GM23338 (cell line): Measurements from ENCODE around the gene HORMAD2. TPM values are rescaled to one million over a fixed set of nuclear protein-coding genes. Genes with fewer than 3 reads are reported as not detected.

ENCODE experiments used
- ATAC-seq: fragments of 200-7000 bp; cut with Tn5 transposase; 3 replicates; pipeline ENCODE4 v1.9.1; 2020
- DNase-seq: peaks from one replicate; pipeline ENCODE4 v3.0.0-alpha.2; 2015; ENCODE audit warnings: low spot score
- H2AFZ ChIP-seq: fragments of 200-600 bp; sonication (generic); 2 replicates; pipeline ENCODE4 v1.8.0; 2016; ENCODE audit warnings: antibody characterized with exemption, mild to moderate bottlenecking, moderate library complexity
- H3F3A ChIP-seq: fragments of 200-600 bp; sonication (generic); replicated peaks from 2 replicates; pipeline ENCODE4 v1.8.0; 2017; ENCODE audit warnings: antibody characterized with exemption, mixed run types, low read depth
- H3K27ac ChIP-seq: fragments of 200-600 bp; sonication (generic); 2 replicates; pipeline ENCODE4 v1.6.1; 2016; ENCODE audit warnings: low read depth
- H3K27me3 ChIP-seq: fragments of 200-600 bp; sonication (generic); 2 replicates; pipeline ENCODE4 v1.8.0; 2016; ENCODE audit warnings: mild to moderate bottlenecking, mixed run types, moderate library complexity; ENCODE audit not compliant: insufficient read depth
- H3K36me3 ChIP-seq: fragments of 200-600 bp; sonication (generic); 2 replicates; pipeline ENCODE4 v1.8.0; 2016; ENCODE audit warnings: mild to moderate bottlenecking; ENCODE audit not compliant: insufficient read depth
- H3K4me1 ChIP-seq: fragments of 200-600 bp; sonication (generic); 2 replicates; pipeline ENCODE4 v1.8.0; 2016; ENCODE audit warnings: mild to moderate bottlenecking, moderate library complexity; ENCODE audit not compliant: insufficient read depth
- H3K4me2 ChIP-seq: fragments of 200-600 bp; sonication (generic); 2 replicates; pipeline ENCODE4 v1.7.1; 2017; ENCODE audit warnings: mixed run types
- H3K4me3 ChIP-seq: fragments of 200-600 bp; sonication (generic); 2 replicates; pipeline ENCODE4 v1.6.1; 2016; ENCODE audit warnings: mixed run types
- H3K79me2 ChIP-seq: fragments of 200-600 bp; sonication (generic); replicated peaks from 2 replicates; pipeline ENCODE4 v1.8.0; 2017; ENCODE audit warnings: mild to moderate bottlenecking; ENCODE audit not compliant: insufficient read depth
- H3K9me2 ChIP-seq: fragments of 200-600 bp; sonication (generic); 2 replicates; pipeline ENCODE4 v1.8.0; 2017; ENCODE audit not compliant: insufficient read depth
- H4K20me1 ChIP-seq: fragments of 200-600 bp; sonication (generic); replicated peaks from 2 replicates; pipeline ENCODE4 v1.8.0; 2017; ENCODE audit warnings: mild to moderate bottlenecking; ENCODE audit not compliant: insufficient read depth
- H3K27ac Mint-ChIP-seq: 2 replicates; pipeline ENCODE4 v1.8.0; 2020; ENCODE audit warnings: inconsistent platforms, mild to moderate bottlenecking, moderate library complexity, mixed read lengths
- H3K27me3 Mint-ChIP-seq: 3 replicates; pipeline ENCODE4 v1.8.0; 2022; ENCODE audit warnings: low read depth, mild to moderate bottlenecking, moderate library complexity, mixed read lengths, inconsistent platforms; ENCODE audit not compliant: insufficient read depth, poor library complexity
- H3K36me3 Mint-ChIP-seq: 3 replicates; pipeline ENCODE4 v1.8.0; 2021; ENCODE audit warnings: low read depth, mild to moderate bottlenecking, inconsistent platforms, moderate library complexity, mixed read lengths
- H3K4me1 Mint-ChIP-seq: 3 replicates; pipeline ENCODE4 v1.8.0; 2020; ENCODE audit warnings: mild to moderate bottlenecking, inconsistent platforms, mixed read lengths
- H3K4me3 Mint-ChIP-seq: 3 replicates; pipeline ENCODE4 v1.8.0; 2021; ENCODE audit warnings: moderate library complexity, mild to moderate bottlenecking, inconsistent platforms, mixed read lengths
- H3K9me3 Mint-ChIP-seq: 3 replicates; pipeline ENCODE4 v1.8.0; 2020; ENCODE audit warnings: moderate library complexity, mild to moderate bottlenecking, inconsistent platforms, mixed read lengths
- CREB1 ChIP-seq: fragments of 250-450 bp; sonication (Bioruptor Pico); IDR thresholded peaks from 2 replicates; pipeline ENCODE4 v1.5.0; 2020; ENCODE audit warnings: low read depth, mild to moderate bottlenecking, moderate library complexity
- CTCF ChIP-seq, 2 experiments: fragments of 200-600 bp in 1 of 2; sonication (generic) in 1 of 2; conservative IDR thresholded peaks; 2 replicates each; pipeline versions ENCODE4 v1.5.1 to v1.6.1; 2016 to 2017; ENCODE audit warnings: antibody characterized with exemption in 2 of 2, low read depth in 2 of 2, mild to moderate bottlenecking in 2 of 2, moderate library complexity in 1 of 2
- EZH2 ChIP-seq: fragments of 200-600 bp; sonication (generic); IDR thresholded peaks from one replicate; pipeline ENCODE4 v1.8.0; 2017; ENCODE audit warnings: antibody characterized with exemption, mild to moderate bottlenecking, low read depth; ENCODE audit not compliant: unreplicated experiment
- EZH2phosphoT487 ChIP-seq: fragments of 200-600 bp; sonication (generic); IDR thresholded peaks from one replicate; pipeline ENCODE4 v1.8.1; 2018; ENCODE audit warnings: antibody characterized with exemption; ENCODE audit not compliant: unreplicated experiment
- POLR2AphosphoS5 ChIP-seq: IDR thresholded peaks from 2 replicates; pipeline ENCODE4 v1.6.1; 2016; ENCODE audit warnings: antibody characterized with exemption, low read depth
- STAT1 ChIP-seq: IDR thresholded peaks from one replicate; pipeline ENCODE4 v1.6.1; 2016; ENCODE audit warnings: antibody characterized with exemption; ENCODE audit not compliant: unreplicated experiment
- ZNF331 ChIP-seq: fragments of 250-450 bp; sonication (Bioruptor Pico); IDR thresholded peaks from 2 replicates; pipeline ENCODE4 v1.5.0; 2020; ENCODE audit warnings: low read depth, mild to moderate bottlenecking, moderate library complexity
- polyA plus RNA-seq: library from polyadenylated mRNA; unstranded; fragments of >200 nt; fragmentation: Nextera tagmentation; extraction: Ambion mirVana; gene quantifications from 2 replicates; pipeline ENCODE4 v1.2.1, GENCODE V29; 2016
- total RNA-seq: library from RNA; depleted of rRNA; stranded (reverse); fragments of >200 nt; shearing (Covaris generic); gene quantifications from 2 replicates; pipeline ENCODE4 v1.2.3, GENCODE V29; 2014
- TF ChIP-seq, protein P1 (sequence below): fragments of 250-450 bp; sonication (Bioruptor Pico); IDR thresholded peaks from 2 replicates; pipeline ENCODE4 v1.5.0; 2020; ENCODE audit warnings: mild to moderate bottlenecking, moderate library complexity

HORMAD2 gene
- total and polyA plus RNA-seq, 2 experiments from 2014 or later, result 0.40 TPM; not detected in 1

DNA sequence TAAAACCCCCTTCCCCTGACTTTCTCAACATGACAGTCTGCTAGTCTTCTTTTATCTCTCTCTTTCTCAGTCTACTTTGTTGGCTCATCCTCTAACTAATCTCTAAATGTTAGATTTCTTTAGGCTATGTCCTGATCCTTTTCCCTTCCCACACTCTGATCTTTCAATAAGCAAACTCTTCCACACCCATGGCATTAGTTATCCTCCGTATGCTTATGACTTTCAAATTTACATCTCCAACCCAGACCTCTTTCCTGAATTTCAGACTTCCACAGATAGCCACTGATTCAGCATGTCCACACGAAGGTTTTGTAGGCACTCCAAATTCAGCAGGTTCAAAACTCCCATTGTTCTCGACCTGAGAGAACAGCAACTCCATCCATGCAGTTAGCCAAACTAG is 90.7 kb downstream of the HORMAD2 start:
- Histone ChIP-seq H3K9me2 (peaks cover 4% of the 10 kb centered on the region), H2AFZ (no peak overlapping the region), H3K4me1 (no peaks in the 10 kb centered on the region), H3K4me3 (no peak overlapping the region), H4K20me1 (no peaks in the 10 kb centered on the region), H3F3A (no peaks in the 10 kb centered on the region), H3K36me3 (no peaks in the 10 kb centered on the region), H3K27me3 (no peaks in the 10 kb centered on the region), H3K79me2 (no peaks in the 10 kb centered on the region), H3K4me2 (no peak overlapping the region), H3K27ac (no peak overlapping the region)
- TF ChIP-seq CTCF (conservative IDR thresholded peaks at IDR 0.05; ENCODE audit: low read depth in 2 of 2), result no peak
- TF ChIP-seq ZNF331, result no peak
- no peak for TF ChIP-seq EZH2
- no peak for TF ChIP-seq STAT1
- no peak for TF ChIP-seq CREB1 (CRISPR knock-in tag)
- TF ChIP-seq, protein P1, sequence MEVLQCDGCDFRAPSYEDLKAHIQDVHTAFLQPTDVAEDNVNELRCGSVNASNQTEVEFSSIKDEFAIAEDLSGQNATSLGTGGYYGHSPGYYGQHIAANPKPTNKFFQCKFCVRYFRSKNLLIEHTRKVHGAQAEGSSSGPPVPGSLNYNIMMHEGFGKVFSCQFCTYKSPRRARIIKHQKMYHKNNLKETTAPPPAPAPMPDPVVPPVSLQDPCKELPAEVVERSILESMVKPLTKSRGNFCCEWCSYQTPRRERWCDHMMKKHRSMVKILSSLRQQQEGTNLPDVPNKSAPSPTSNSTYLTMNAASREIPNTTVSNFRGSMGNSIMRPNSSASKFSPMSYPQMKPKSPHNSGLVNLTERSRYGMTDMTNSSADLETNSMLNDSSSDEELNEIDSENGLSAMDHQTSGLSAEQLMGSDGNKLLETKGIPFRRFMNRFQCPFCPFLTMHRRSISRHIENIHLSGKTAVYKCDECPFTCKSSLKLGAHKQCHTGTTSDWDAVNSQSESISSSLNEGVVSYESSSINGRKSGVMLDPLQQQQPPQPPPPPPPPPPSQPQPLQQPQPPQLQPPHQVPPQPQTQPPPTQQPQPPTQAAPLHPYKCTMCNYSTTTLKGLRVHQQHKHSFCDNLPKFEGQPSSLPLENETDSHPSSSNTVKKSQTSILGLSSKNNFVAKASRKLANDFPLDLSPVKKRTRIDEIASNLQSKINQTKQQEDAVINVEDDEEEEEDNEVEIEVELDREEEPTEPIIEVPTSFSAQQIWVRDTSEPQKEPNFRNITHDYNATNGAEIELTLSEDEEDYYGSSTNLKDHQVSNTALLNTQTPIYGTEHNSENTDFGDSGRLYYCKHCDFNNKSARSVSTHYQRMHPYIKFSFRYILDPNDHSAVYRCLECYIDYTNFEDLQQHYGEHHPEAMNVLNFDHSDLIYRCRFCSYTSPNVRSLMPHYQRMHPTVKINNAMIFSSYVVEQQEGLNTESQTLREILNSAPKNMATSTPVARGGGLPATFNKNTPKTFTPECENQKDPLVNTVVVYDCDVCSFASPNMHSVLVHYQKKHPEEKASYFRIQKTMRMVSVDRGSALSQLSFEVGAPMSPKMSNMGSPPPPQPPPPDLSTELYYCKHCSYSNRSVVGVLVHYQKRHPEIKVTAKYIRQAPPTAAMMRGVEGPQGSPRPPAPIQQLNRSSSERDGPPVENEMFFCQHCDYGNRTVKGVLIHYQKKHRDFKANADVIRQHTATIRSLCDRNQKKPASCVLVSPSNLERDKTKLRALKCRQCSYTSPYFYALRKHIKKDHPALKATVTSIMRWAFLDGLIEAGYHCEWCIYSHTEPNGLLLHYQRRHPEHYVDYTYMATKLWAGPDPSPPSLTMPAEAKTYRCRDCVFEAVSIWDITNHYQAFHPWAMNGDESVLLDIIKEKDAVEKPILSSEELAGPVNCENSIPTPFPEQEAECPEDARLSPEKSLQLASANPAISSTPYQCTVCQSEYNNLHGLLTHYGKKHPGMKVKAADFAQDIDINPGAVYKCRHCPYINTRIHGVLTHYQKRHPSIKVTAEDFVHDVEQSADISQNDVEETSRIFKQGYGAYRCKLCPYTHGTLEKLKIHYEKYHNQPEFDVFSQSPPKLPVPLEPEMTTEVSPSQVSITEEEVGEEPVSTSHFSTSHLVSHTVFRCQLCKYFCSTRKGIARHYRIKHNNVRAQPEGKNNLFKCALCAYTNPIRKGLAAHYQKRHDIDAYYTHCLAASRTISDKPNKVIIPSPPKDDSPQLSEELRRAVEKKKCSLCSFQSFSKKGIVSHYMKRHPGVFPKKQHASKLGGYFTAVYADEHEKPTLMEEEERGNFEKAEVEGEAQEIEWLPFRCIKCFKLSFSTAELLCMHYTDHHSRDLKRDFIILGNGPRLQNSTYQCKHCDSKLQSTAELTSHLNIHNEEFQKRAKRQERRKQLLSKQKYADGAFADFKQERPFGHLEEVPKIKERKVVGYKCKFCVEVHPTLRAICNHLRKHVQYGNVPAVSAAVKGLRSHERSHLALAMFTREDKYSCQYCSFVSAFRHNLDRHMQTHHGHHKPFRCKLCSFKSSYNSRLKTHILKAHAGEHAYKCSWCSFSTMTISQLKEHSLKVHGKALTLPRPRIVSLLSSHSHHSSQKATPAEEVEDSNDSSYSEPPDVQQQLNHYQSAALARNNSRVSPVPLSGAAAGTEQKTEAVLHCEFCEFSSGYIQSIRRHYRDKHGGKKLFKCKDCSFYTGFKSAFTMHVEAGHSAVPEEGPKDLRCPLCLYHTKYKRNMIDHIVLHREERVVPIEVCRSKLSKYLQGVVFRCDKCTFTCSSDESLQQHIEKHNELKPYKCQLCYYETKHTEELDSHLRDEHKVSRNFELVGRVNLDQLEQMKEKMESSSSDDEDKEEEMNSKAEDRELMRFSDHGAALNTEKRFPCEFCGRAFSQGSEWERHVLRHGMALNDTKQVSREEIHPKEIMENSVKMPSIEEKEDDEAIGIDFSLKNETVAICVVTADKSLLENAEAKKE (CRISPR knock-in tag), result no peak
- no peak for TF ChIP-seq EZH2phosphoT487
- no peak for TF ChIP-seq POLR2AphosphoS5
- peaks cover 4% of the 10 kb centered on the region for H3K27me3 Mint-ChIP-seq
- no peak overlapping the region for H3K4me3 Mint-ChIP-seq
- no peaks in the 10 kb centered on the region for H3K9me3 Mint-ChIP-seq
- no peaks in the 10 kb centered on the region for H3K36me3 Mint-ChIP-seq
- no peaks in the 10 kb centered on the region for H3K4me1 Mint-ChIP-seq
- DNase-seq (no peak), ATAC-seq (no peak)
- no peak overlapping the region for H3K27ac Mint-ChIP-seq
